Measurements from ENCODE around the gene C11orf58.

C11orf58 gene
- long read RNA-seq, transcript C11orf58-207 (4 exons, 575 nt): minor isoform, 7 of 406 reads
- long read RNA-seq, transcript C11orf58-201 (5 exons, 2,049 nt): major isoform, 375 of 406 reads
- long read RNA-seq, partial matches to known transcripts: 1 of 406 reads
- long read RNA-seq, other reads (novel, unspliced or antisense): 23 of 406 reads

GRCh38 chr11:16738193-16738946, at the start of gene C11orf58:
Gene C11orf58 (plus strand): TSS chr11:16738647. CDS start chr11:16738779, 132 bp downstream.
- no peak for TF ChIP-seq SPI1 (IDR thresholded peaks at IDR 0.05; ENCODE audit: borderline replicate concordance, low read depth)
- TF ChIP-seq POLR2AphosphoS5 (IDR thresholded peaks at IDR 0.05; ENCODE audit: low read depth): peak; percentile 97
- no peak for TF ChIP-seq CTCF (IDR thresholded peaks at IDR 0.05; ENCODE audit: insufficient read depth, low read length)
- TF ChIP-seq GABPA (IDR thresholded peaks at IDR 0.05; ENCODE audit: low read depth): 0 out of 2 replicates have a peak, but pooled peaks have one; percentile 16
- TF ChIP-seq REST (IDR thresholded peaks at IDR 0.05; ENCODE audit: insufficient replicate concordance, low read depth): peak; percentile 63
- H3K27me3 ChIP-seq (ENCODE audit: insufficient read depth, poor library complexity, severe bottlenecking): no peaks in the 10 kb centered on the region
- DNase-seq (ENCODE audit: low read depth in 1 of 2, low spot score in 1 of 2): peak; percentile 86 to 97
- peak within 1 kb of the TSS; percentile 79 for H3K4me3 ChIP-seq (replicated peaks; ENCODE audit: insufficient read depth, low read length)
- H3K27ac ChIP-seq (replicated peaks): peak within 1 kb of the TSS; percentile 96

GRCh38 chr11:16690086-16690485, 48.4 kb upstream of the C11orf58 start:
- TF ChIP-seq POLR2AphosphoS5 (IDR thresholded peaks at IDR 0.05; ENCODE audit: low read depth) (no peak), SPI1 (IDR thresholded peaks at IDR 0.05; ENCODE audit: borderline replicate concordance, low read depth) (no peak), REST (IDR thresholded peaks at IDR 0.05; ENCODE audit: insufficient replicate concordance, low read depth) (no peak), GABPA (IDR thresholded peaks at IDR 0.05; ENCODE audit: low read depth) (no peak), CTCF (IDR thresholded peaks at IDR 0.05; ENCODE audit: insufficient read depth, low read length) (no peak)
- DNase-seq (ENCODE audit: low read depth in 1 of 2, low spot score in 1 of 2): no peak
- H3K4me3 ChIP-seq (replicated peaks; ENCODE audit: insufficient read depth, low read length): no peak overlapping the region
- no peak overlapping the region for H3K27ac ChIP-seq (replicated peaks)
- no peaks in the 10 kb centered on the region for H3K27me3 ChIP-seq (ENCODE audit: insufficient read depth, poor library complexity, severe bottlenecking)

- Histone ChIP-seq H3K4me3 (replicated peaks; ENCODE audit: insufficient read depth, low read length) (no peak overlapping the region), H3K27me3 (ENCODE audit: insufficient read depth, poor library complexity, severe bottlenecking) (peaks cover 7% of the 10 kb centered on the region), H3K27ac (replicated peaks) (no peak overlapping the region)
- no peak for DNase-seq (ENCODE audit: low read depth in 1 of 2, low spot score in 1 of 2)
- no peak for TF ChIP-seq GABPA (IDR thresholded peaks at IDR 0.05; ENCODE audit: low read depth)
- TF ChIP-seq SPI1 (IDR thresholded peaks at IDR 0.05; ENCODE audit: borderline replicate concordance, low read depth): no peak
- TF ChIP-seq REST (IDR thresholded peaks at IDR 0.05; ENCODE audit: insufficient replicate concordance, low read depth): no peak
- no peak for TF ChIP-seq CTCF (IDR thresholded peaks at IDR 0.05; ENCODE audit: insufficient read depth, low read length)
- no peak for TF ChIP-seq POLR2AphosphoS5 (IDR thresholded peaks at IDR 0.05; ENCODE audit: low read depth)
Measured at GRCh38 chr11:16703795-16704194, 34.7 kb upstream of the C11orf58 start.
